GM12864 (cell line): ENCODE data around the gene TMCO1.
"Not testable (repeated sequence)": the region's sequence is repeated elsewhere in the genome, so short reads cannot be mapped to it uniquely, and the experiment has no call there.

ENCODE experiments used
- DNase-seq: peaks from one replicate; pipeline ENCODE4 v3.0.0-alpha.2; 2011; ENCODE audit warnings: low read depth
- H3K4me3 ChIP-seq: 2 replicates; pipeline ENCODE4 v1.5.1; 2011; ENCODE audit warnings: mild to moderate bottlenecking, low read depth, low read length, control low read depth
- CTCF ChIP-seq: IDR thresholded peaks from 2 replicates; pipeline ENCODE4 v1.5.1; 2011; ENCODE audit warnings: low read depth, mild to moderate bottlenecking, moderate library complexity, low read length, control low read depth, inconsistent platforms; ENCODE audit errors: missing control alignments

The TMCO1 gene

GRCh38 chr1:165688046-165688445, 80.6 kb downstream of the TMCO1 start:
- H3K4me3 ChIP-seq = no peak overlapping the region
- TF ChIP-seq CTCF = no peak
- no peak for DNase-seq

DNA sequence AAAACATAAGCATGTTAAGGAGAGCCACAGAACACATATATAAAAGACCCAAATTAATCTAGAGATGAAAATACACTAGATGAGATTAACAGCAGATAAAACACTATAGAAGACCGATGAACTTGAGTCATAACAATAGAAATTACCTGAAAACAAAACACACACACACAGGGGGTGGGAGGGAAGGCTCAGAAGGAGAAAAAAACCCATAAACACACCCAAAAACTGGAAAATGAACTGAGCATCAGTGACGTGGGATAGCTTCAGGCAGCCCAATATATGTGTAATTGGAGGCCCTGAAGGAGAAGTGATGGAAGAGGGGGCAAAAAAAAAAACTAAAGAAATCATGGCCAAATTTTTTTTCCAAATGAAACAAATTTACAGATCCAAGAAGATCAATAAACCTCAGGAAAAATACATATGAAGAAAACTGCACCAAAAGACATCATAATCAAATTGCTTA, 81.7 kb downstream of the TMCO1 start:
- no peak overlapping the region for H3K4me3 ChIP-seq
- peak; percentile 8 for DNase-seq
- no peak for TF ChIP-seq CTCF

GRCh38 chr1:165686121-165686970, 82.3 kb downstream of the TMCO1 start:
- TF ChIP-seq CTCF = peak; percentile 21
- H3K4me3 ChIP-seq = no peak overlapping the region
- DNase-seq = peak; percentile 10

- TF ChIP-seq CTCF = no peak
- no peak overlapping the region for H3K4me3 ChIP-seq
- DNase-seq = no peak
Observed at GRCh38 chr1:165683848-165684485, 84.7 kb downstream of the TMCO1 start.

GRCh38 chr1:165680773-165681172, 87.9 kb downstream of the TMCO1 start:
- not testable (repeated sequence) for H3K4me3 ChIP-seq, DNase-seq

GRCh38 chr1:165680303-165680702, 88.4 kb downstream of the TMCO1 start:
- TF ChIP-seq CTCF = no peak
- DNase-seq = no peak
- H3K4me3 ChIP-seq = no peak overlapping the region

DNA sequence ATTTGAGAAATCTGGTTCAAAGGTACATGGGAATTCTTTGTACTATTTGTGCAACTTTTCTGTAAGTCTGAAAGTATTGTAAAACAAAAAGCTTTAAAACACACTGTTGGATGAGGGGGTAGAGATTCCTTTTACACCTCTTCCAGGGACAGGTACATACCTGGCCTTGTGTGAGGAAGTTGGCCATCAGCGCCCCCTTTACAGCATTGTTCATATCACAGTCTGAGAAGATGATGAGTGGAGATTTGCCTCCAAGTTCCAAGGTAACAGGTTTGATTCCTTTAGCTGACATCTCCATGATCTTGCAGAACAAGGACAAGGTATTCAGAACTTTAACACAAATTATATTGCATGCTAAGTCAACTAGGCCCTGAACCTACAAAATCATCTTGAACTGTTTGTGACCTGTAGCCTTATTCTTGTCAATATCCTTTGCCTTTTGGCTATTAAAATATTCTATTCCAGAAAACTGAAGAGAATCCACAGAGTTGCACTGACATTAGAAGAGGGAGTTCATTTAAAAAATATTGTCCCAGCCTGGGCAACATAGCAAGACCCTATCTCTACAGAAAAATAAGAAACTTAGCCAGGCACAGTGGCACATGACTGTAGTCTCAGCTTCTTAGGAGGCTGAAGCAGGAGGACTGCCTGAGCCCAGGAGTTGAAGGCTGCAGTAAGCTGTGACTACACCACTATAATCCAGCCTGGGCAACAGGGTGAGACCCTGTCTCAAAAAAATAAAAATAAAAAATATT, 89.2 kb downstream of the TMCO1 start:
- no peak overlapping the region for H3K4me3 ChIP-seq
- TF ChIP-seq CTCF = no peak
- DNase-seq = no peak
